Liver (tissue), 3 donors: ENCODE measurements around the gene ARHGEF7.

Experiments
- TAF1 ChIP-seq: conservative IDR thresholded peaks from 2 replicates; pipeline ENCODE4 v1.6.1; 2016; ENCODE audit warnings: antibody characterized with exemption, mild to moderate bottlenecking
- TF ChIP-seq, protein P1 (sequence below): fragments of 150-350 bp; IDR thresholded peaks from 2 replicates; pipeline ENCODE4 v1.5.1; 2017; ENCODE audit warnings: improper control_type of control experiment, low read depth, low read length; ENCODE audit not compliant: missing input control
- donor health status: healthy.
- donor health status: healthy.

DNA sequence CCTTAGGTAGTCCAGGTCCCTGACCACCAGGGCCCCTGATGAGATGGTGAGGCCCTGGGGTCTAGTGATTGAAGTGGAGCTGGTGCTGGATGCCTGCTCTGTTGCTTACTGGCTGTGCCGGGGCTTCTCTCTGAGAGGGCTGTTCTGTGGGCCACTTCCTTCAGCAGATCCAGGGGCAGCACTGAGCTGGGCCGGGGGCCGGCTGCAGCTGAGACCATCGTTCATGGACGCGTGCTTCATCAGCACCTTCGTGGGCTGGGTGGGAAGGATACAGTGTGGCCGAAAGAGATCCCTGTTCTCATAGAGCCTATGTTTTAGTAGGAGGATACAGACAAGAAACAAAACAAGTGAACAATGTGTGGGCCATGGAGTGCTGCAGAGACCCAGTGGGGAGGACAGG, 172.1 kb downstream of the ARHGEF7 start:
- TF ChIP-seq, protein P1, sequence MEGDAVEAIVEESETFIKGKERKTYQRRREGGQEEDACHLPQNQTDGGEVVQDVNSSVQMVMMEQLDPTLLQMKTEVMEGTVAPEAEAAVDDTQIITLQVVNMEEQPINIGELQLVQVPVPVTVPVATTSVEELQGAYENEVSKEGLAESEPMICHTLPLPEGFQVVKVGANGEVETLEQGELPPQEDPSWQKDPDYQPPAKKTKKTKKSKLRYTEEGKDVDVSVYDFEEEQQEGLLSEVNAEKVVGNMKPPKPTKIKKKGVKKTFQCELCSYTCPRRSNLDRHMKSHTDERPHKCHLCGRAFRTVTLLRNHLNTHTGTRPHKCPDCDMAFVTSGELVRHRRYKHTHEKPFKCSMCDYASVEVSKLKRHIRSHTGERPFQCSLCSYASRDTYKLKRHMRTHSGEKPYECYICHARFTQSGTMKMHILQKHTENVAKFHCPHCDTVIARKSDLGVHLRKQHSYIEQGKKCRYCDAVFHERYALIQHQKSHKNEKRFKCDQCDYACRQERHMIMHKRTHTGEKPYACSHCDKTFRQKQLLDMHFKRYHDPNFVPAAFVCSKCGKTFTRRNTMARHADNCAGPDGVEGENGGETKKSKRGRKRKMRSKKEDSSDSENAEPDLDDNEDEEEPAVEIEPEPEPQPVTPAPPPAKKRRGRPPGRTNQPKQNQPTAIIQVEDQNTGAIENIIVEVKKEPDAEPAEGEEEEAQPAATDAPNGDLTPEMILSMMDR, result no peak
- TF ChIP-seq TAF1, result no peak
